Tibial artery (tissue), 4 donors: ENCODE data around the gene DDX6.
A peak's percentile ranks its signal among the peaks of the same experiment; 100 is the strongest.

Experiments used
- DNase-seq, 2 donors: peaks; one replicate each; pipeline ENCODE4 v3.0.0-alpha.2; 2019
- H3K27ac ChIP-seq, 2 donors: fragments of 200-600 bp; sonication (generic) in 1 of 2; 1 replicate in 1 of 2; 2 replicates in 1 of 2; pipeline ENCODE4 v1.5.1; 2018 to 2019; ENCODE audit warnings: mild to moderate bottlenecking in 1 of 2
- H3K27me3 ChIP-seq, 2 donors: fragments of 200-600 bp; sonication (generic) in 1 of 2; one replicate each; pipeline versions ENCODE4 v1.5.1 to v1.6.0; 2016 to 2019
- H3K36me3 ChIP-seq, 3 donors: fragments of 200-600 bp; sonication (generic) in 2 of 3; one replicate each; pipeline ENCODE4 v1.5.1; 2016 to 2019; ENCODE audit warnings: mild to moderate bottlenecking in 2 of 3
- H3K4me1 ChIP-seq, 4 donors: fragments of 200-600 bp; sonication (generic) in 2 of 4; 1 replicate in 3 of 4; 2 replicates in 1 of 4; pipeline ENCODE4 v1.5.1; 2016 to 2019
- H3K4me3 ChIP-seq, 2 donors: fragments of 200-600 bp; sonication (generic) in 1 of 2; 1 replicate in 1 of 2; 2 replicates in 1 of 2; pipeline ENCODE4 v1.5.1; 2018 to 2019; ENCODE audit warnings: mild to moderate bottlenecking in 2 of 2
- H3K9me3 ChIP-seq, 3 donors: fragments of 200-600 bp; sonication (generic) in 1 of 3; one replicate each; pipeline ENCODE4 v1.5.1; 2016 to 2019
- intact Hi-C: fragments of 100-400 bp; cut with DNase I; formaldehyde crosslinking; loops from one replicate; pipeline ENCODE4 v1.15.0; 2023; ENCODE audit warnings: low total_unique reads
- TF ChIP-seq, protein P1 (sequence below), 2 experiments: fragments of 200-600 bp in 1 of 2; fragments of 450-650 bp in 1 of 2; IDR thresholded peaks; one replicate each; pipeline ENCODE4 v1.5.1; 2017 to 2019; ENCODE audit warnings: antibody characterized with exemption in 2 of 2, mild to moderate bottlenecking in 1 of 2, moderate library complexity in 1 of 2

DDX6 gene

DNA sequence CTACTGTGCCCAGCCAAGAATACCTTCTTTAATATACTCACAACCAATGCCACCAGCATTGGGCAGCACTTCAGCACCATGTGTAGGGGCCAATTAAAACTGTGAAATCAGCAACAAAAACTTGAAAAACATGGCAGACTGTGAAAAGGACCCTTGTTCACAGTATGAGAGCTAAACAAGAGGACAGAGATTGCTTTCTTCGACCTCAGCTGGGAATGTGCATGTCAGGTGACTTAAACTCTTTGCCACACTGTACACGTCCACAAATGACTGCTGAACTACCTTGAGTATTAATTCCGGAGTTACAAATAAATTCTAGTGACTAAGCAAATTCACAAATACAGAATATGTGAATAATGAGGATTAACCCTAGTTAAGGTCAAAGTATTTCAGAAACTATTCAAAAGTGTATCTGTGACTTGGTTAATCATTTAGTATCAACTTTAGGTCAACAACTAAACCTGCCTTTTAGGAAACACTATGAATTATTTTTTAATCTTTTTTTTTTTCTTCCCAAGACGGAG, 33.0 kb downstream of the DDX6 start:
- peaks cover 98 to 100% (median 99%) of the 10 kb centered on the region in 3 donors for H3K36me3 ChIP-seq
- intact Hi-C loops, result no loop called here
- no peak overlapping the region for H3K27ac ChIP-seq

DNA sequence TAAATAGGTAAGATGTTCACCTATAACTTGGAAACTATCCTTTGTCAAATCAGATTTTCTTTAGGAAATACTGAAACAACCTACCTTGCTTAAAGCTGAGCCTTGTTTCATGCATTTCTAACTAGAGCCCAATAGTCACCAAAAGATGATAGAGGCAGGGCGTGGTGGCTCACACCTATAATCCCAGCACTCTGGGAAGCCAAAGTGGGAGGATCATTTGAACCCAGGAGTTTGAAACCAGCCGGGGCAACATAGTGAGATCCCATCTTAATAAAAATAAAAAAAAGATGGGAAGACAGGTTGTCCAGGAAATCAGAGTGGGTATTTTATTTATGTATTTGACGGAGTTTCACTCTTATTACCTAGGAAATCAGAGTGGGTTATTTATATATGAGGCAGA, 38.3 kb downstream of the DDX6 start:
- Histone ChIP-seq H3K36me3 (peaks cover 67 to 81% (median 77%) of the 10 kb centered on the region in 3 donors), H3K4me3 (no peak overlapping the region), H3K4me1 (peaks cover 0 to 27% (median 4%) of the 10 kb centered on the region in 4 donors), H3K27me3 (no peaks in the 10 kb centered on the region), H3K9me3 (no peaks in the 10 kb centered on the region), H3K27ac (no peak overlapping the region)
- TF ChIP-seq, protein P1, sequence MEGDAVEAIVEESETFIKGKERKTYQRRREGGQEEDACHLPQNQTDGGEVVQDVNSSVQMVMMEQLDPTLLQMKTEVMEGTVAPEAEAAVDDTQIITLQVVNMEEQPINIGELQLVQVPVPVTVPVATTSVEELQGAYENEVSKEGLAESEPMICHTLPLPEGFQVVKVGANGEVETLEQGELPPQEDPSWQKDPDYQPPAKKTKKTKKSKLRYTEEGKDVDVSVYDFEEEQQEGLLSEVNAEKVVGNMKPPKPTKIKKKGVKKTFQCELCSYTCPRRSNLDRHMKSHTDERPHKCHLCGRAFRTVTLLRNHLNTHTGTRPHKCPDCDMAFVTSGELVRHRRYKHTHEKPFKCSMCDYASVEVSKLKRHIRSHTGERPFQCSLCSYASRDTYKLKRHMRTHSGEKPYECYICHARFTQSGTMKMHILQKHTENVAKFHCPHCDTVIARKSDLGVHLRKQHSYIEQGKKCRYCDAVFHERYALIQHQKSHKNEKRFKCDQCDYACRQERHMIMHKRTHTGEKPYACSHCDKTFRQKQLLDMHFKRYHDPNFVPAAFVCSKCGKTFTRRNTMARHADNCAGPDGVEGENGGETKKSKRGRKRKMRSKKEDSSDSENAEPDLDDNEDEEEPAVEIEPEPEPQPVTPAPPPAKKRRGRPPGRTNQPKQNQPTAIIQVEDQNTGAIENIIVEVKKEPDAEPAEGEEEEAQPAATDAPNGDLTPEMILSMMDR (IDR thresholded peaks at IDR 0.05), result no peak
- intact Hi-C loops, result no loop called here
- no peak for DNase-seq

More for the DNA sequence above, 33.0 kb downstream of the DDX6 start:
- Histone ChIP-seq H3K4me1 (no peaks in the 10 kb centered on the region), H3K4me3 (no peak overlapping the region), H3K27me3 (no peaks in the 10 kb centered on the region), H3K9me3 (no peaks in the 10 kb centered on the region)
- no peak for DNase-seq
- TF ChIP-seq, protein P1 (IDR thresholded peaks at IDR 0.05), result no peak

DNA sequence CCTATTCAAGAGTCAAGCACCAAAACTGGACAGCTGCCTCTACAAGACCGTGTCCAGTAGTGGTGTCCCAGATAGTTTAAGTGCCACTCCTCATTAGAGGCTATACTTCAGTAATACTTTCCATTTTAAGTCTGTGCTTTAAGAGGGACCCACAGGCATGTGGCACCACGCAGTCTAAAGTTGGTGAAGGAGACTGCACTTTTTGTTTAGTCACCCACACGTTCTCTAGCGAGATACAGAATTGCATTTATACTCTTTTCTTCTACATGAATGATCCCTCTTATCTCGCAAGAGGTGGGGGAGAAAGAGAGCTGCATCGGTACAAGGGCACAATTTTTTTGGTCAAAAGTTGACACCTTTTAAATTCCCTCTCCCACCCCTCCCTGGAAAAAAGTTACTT, 41.5 kb downstream of the DDX6 start:
- intact Hi-C loops, result no loop called here
- Histone ChIP-seq H3K9me3 (no peaks in the 10 kb centered on the region), H3K27me3 (no peaks in the 10 kb centered on the region), H3K27ac (no peak overlapping the region), H3K4me3 (no peak overlapping the region), H3K4me1 (peaks cover 0 to 27% (median 4%) of the 10 kb centered on the region in 4 donors), H3K36me3 (peaks cover 35 to 49% (median 45%) of the 10 kb centered on the region in 3 donors)
- TF ChIP-seq, protein P1 (IDR thresholded peaks at IDR 0.05), result no peak
- no peak for DNase-seq

DNA sequence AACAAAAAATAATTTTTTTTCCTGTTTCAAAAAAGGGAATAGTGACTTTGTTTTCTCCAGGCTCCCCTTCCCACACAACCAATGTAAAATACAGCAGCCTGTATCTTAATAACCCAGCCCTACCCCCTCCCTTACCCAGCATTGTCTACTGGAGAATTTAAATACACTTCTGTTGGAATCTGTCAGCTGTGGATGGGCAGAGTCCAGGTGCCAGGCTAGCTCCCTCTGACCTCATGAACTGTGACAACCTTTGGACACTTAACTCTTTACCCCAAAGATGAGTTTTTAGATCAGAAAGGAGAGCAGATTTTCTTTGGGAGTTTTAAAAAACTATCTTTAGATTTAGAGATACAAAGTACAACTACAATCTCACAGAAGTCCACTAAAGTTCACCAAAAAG, 42.9 kb downstream of the DDX6 start:
- H3K4me3 ChIP-seq, result no peak overlapping the region
- intact Hi-C loops, result no loop called here
- H3K4me1 ChIP-seq, result peaks cover 0 to 27% (median 4%) of the 10 kb centered on the region in 4 donors
- H3K27ac ChIP-seq, result peak overlapping the region in 1 of 2 donors; percentile 18
- peaks cover 21 to 35% (median 31%) of the 10 kb centered on the region in 3 donors for H3K36me3 ChIP-seq
- no peak for DNase-seq
- H3K9me3 ChIP-seq, result no peaks in the 10 kb centered on the region
- H3K27me3 ChIP-seq, result no peaks in the 10 kb centered on the region
- TF ChIP-seq, protein P1 (IDR thresholded peaks at IDR 0.05), result no peak

DNA sequence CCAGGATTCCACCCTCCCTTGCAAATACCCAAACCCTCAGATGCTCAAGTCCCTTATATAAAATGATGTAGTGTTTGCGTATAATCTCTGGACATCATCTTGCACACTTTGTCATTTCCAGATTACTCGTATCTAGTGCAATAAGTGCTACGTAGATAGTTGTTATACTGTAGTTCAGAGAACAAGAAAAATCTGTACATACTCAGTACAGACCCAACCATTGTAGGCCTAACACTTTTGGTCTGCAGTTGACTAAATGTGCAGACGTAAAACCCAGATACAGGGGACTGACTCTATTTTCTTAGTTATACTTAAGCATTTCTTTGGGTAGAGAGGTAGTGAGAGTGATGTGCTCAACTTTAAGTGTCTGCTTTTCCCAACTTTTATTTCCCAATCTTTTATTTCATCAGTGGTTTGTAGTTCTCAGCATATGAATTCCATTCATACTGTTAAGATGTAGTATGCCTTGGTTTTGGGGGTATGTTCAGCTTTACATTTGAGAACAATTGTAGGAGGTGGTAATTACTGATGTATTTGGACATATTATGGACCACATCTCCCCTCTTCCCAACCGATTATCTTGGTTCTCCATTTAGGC, 43.9 kb downstream of the DDX6 start:
- H3K36me3 ChIP-seq, result peaks cover 11 to 25% (median 22%) of the 10 kb centered on the region in 3 donors
- no peaks in the 10 kb centered on the region for H3K9me3 ChIP-seq
- no peak overlapping the region for H3K4me3 ChIP-seq
- H3K27me3 ChIP-seq, result no peaks in the 10 kb centered on the region
- H3K4me1 ChIP-seq, result peaks cover 0 to 27% (median 4%) of the 10 kb centered on the region in 4 donors
- no peak for DNase-seq
- no peak overlapping the region for H3K27ac ChIP-seq
- TF ChIP-seq, protein P1 (IDR thresholded peaks at IDR 0.05), result no peak
- intact Hi-C loops, result no loop called here
